Uterus (tissue), 4 donors: ENCODE measurements around the gene SNX27. TPM values are rescaled to one million over a fixed set of nuclear protein-coding genes. Genes with fewer than 3 reads are reported as not detected.

Source experiments
- DNase-seq, 2 donors: peaks; one replicate each; pipeline ENCODE4 v3.0.0-alpha.2; 2019 to 2020
- H3K27ac ChIP-seq, 2 donors: fragments of 200-600 bp; sonication (generic); 1 replicate in 1 of 2; 2 replicates in 1 of 2; pipeline ENCODE4 v1.5.1; 2016 to 2018
- H3K27me3 ChIP-seq, 2 donors: fragments of 200-600 bp; sonication (generic); one replicate each; pipeline ENCODE4 v1.5.1; 2018 to 2019; ENCODE audit warnings: control low read depth in 1 of 2
- H3K36me3 ChIP-seq, 2 donors: fragments of 200-600 bp; sonication (generic); one replicate each; pipeline ENCODE4 v1.5.1; 2019; ENCODE audit warnings: control low read depth in 1 of 2
- H3K4me1 ChIP-seq, 2 donors: fragments of 200-600 bp; sonication (generic); one replicate each; pipeline ENCODE4 v1.5.1; 2018 to 2019; ENCODE audit warnings: control low read depth in 1 of 2
- H3K4me3 ChIP-seq, 2 donors: fragments of 200-600 bp; sonication (generic); 1 replicate in 1 of 2; 2 replicates in 1 of 2; pipeline ENCODE4 v1.5.1; 2018 to 2019; ENCODE audit warnings: mild to moderate bottlenecking in 1 of 2
- H3K9me3 ChIP-seq, 2 donors: fragments of 200-600 bp; sonication (generic); one replicate each; pipeline ENCODE4 v1.5.1; 2019; ENCODE audit warnings: control low read depth in 1 of 2
- POLR2A ChIP-seq, 2 donors: fragments of 450-650 bp; IDR thresholded peaks; one replicate each; pipeline ENCODE4 v1.6.1; 2016; ENCODE audit warnings: antibody characterized with exemption in 2 of 2, mild to moderate bottlenecking in 1 of 2, moderate library complexity in 1 of 2
- intact Hi-C: fragments of 100-400 bp; cut with DNase I; formaldehyde crosslinking; loops from one replicate; pipeline ENCODE4 v1.15.1; 2023; ENCODE audit warnings: low total_unique reads
- total RNA-seq, 4 donors: library from RNA; depleted of rRNA in 3 of 4; stranded (reverse); fragments of >200 nt in 3 of 4; gene quantifications; one replicate each; pipeline versions ENCODE4 v1.1.0 to v1.2.4, GENCODE V29; 2014 to 2023
- TF ChIP-seq, protein P1 (sequence below), 4 experiments: fragments of 200-600 bp in 2 of 4; fragments of 450-650 bp in 2 of 4; sonication (generic) in 2 of 4; IDR thresholded peaks; one replicate each; pipeline ENCODE4 v1.5.1; 2016 to 2019; ENCODE audit warnings: antibody characterized with exemption in 4 of 4, mild to moderate bottlenecking in 2 of 4, moderate library complexity in 1 of 4
- donor health status: DM: yes; HTN: yes; CAD: no.

Gene SNX27
- total RNA-seq, 4 donors from 2014 or later = 22.3 to 52.7 (median 42.4) TPM

DNA sequence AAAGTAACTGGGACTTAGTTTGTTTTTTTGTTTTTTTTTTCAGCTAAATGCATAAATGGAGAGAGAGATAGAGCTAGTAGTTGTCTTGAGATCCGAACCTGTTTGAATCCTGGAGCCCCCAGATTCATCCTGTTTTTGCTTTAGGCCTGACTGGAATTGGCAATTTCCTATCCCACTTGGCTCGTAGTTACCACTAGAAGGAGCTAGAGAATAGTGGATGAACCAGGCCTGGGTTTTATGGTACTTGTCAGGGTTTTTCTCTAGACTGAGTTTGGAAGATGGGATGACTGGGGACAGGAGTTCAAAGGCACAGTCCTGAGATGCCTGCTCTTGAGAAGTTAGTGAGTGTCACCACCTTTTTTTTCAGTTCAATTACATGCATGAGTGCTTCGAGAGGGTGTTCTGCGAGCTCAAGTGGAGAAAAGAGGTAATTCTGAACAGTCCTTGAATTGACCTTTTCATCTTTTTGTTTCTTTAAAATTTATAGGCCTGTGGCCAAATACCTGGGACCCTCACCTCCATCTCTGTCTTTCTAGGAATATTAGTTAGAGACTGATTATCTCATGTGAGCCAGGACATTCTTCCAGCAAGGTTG lies 81.3 kb downstream of the SNX27 start:
- no peak overlapping the region for H3K4me3 ChIP-seq
- no peak overlapping the region for H3K27ac ChIP-seq
- no peaks in the 10 kb centered on the region for H3K9me3 ChIP-seq
- TF ChIP-seq POLR2A (IDR thresholded peaks at IDR 0.05) = no peak
- TF ChIP-seq, protein P1, sequence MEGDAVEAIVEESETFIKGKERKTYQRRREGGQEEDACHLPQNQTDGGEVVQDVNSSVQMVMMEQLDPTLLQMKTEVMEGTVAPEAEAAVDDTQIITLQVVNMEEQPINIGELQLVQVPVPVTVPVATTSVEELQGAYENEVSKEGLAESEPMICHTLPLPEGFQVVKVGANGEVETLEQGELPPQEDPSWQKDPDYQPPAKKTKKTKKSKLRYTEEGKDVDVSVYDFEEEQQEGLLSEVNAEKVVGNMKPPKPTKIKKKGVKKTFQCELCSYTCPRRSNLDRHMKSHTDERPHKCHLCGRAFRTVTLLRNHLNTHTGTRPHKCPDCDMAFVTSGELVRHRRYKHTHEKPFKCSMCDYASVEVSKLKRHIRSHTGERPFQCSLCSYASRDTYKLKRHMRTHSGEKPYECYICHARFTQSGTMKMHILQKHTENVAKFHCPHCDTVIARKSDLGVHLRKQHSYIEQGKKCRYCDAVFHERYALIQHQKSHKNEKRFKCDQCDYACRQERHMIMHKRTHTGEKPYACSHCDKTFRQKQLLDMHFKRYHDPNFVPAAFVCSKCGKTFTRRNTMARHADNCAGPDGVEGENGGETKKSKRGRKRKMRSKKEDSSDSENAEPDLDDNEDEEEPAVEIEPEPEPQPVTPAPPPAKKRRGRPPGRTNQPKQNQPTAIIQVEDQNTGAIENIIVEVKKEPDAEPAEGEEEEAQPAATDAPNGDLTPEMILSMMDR (IDR thresholded peaks at IDR 0.05) = peak in 2 of 4 experiments; percentile 21 to 32
- H3K36me3 ChIP-seq = no peaks in the 10 kb centered on the region
- H3K4me1 ChIP-seq = no peaks in the 10 kb centered on the region
- no peaks in the 10 kb centered on the region for H3K27me3 ChIP-seq
- no peak for DNase-seq
- intact Hi-C loops = no loop called here

DNA sequence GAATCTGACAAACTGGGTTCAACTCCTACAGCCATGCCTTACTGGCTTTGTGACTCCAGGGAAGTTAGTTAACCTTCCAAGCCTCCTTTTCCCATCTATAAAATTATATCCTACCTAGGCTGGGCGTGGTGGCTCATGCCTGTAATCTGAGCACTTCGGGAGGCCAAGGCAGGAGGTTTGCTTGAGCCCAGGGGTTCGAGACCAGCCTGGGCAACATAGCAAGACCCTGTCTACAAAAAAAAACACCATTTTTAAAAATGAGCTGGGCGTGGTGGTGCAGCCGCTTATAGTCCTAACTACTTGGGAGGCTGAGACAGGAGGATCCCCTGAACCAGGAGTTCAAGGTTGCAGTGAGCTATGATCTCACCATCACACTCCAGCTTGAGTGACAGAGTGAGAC lies 89.7 kb downstream of the SNX27 start:
- no peaks in the 10 kb centered on the region for H3K4me1 ChIP-seq
- H3K27me3 ChIP-seq = no peaks in the 10 kb centered on the region
- H3K4me3 ChIP-seq = no peak overlapping the region
- no peaks in the 10 kb centered on the region for H3K36me3 ChIP-seq
- H3K27ac ChIP-seq = no peak overlapping the region
- DNase-seq = no peak
- intact Hi-C loops = no loop called here
- TF ChIP-seq, protein P1 (IDR thresholded peaks at IDR 0.05) = no peak
- no peak for TF ChIP-seq POLR2A (IDR thresholded peaks at IDR 0.05)
- H3K9me3 ChIP-seq = no peaks in the 10 kb centered on the region

DNA sequence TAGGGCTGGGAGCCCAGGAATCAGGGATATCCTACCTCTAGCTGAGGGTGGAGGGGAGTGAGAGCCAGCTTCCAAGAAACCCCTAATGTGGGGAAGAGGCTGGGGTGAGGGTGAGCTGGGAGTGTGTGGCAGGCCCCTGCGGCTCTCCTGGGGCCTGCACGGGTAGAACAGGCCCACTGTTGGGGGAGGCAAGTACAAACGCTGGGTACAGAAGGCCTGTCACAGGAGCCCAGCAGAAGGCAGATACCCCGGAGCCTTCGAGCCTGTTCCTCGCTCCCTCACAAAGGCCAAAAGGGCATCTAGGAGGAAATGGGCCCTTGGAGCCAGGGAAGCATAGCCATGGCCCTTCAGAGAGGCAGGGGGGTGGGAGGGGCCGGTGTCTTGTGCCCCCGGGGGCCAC lies 91.1 kb downstream of the SNX27 start:
- Histone ChIP-seq H3K4me3 (no peak overlapping the region), H3K27ac (no peak overlapping the region), H3K27me3 (no peaks in the 10 kb centered on the region), H3K9me3 (no peaks in the 10 kb centered on the region), H3K4me1 (no peaks in the 10 kb centered on the region), H3K36me3 (no peaks in the 10 kb centered on the region)
- intact Hi-C loops = no loop called here
- no peak for DNase-seq
- TF ChIP-seq POLR2A (IDR thresholded peaks at IDR 0.05) = no peak
- TF ChIP-seq, protein P1 (IDR thresholded peaks at IDR 0.05) = no peak

DNA sequence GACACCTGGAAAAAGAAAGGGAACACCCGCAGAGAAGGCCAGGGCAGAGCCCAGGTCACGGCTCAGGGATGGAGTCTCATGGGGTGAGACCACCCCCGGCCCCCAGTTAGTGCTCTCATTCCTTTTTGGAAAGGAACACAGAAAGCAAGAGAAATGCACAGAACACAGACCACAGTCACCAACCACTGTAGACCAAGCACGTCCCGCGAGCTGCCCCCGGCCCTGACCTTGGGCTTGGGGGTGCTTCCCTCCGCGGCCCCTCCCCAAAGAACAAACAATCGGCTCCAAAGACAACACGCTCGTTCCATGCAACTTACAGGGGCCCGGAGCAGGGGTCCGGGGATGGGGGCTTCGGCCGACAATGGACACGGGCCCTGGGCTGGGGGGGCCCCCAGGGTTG lies 92.0 kb downstream of the SNX27 start:
- Histone ChIP-seq H3K36me3 (no peaks in the 10 kb centered on the region), H3K4me1 (no peaks in the 10 kb centered on the region), H3K4me3 (no peak overlapping the region), H3K27me3 (no peaks in the 10 kb centered on the region), H3K27ac (no peak overlapping the region), H3K9me3 (no peaks in the 10 kb centered on the region)
- intact Hi-C loops = no loop called here
- TF ChIP-seq POLR2A (IDR thresholded peaks at IDR 0.05) = no peak
- TF ChIP-seq, protein P1 (IDR thresholded peaks at IDR 0.05) = no peak
- DNase-seq = no peak

DNA sequence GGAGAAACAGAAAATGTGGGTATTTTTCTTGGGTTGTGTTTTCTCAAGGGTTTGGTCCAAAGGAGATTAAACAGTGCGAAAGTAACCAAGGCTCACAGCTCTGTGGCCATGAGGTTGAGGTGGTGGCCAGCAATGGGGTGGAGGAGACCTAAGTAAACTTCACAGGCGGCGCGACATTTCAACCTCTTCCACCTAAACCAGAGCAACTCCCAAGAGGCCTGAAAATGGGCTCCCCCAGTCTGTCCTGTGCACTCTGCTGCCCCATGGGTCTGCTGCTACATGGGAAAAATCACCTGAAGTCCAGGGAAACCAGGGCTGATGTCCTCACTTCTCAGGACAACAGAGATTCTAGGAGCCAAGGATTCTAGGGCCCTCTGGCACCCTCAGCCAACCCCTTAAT lies 92.4 kb downstream of the SNX27 start:
- Histone ChIP-seq H3K27ac (no peak overlapping the region), H3K9me3 (no peaks in the 10 kb centered on the region), H3K36me3 (no peaks in the 10 kb centered on the region), H3K4me1 (no peaks in the 10 kb centered on the region), H3K4me3 (no peak overlapping the region), H3K27me3 (no peaks in the 10 kb centered on the region)
- intact Hi-C loops = no loop called here
- DNase-seq = no peak
- TF ChIP-seq POLR2A (IDR thresholded peaks at IDR 0.05) = no peak
- TF ChIP-seq, protein P1 (IDR thresholded peaks at IDR 0.05) = no peak
